ENCODE data around the gene ACTL8.

ACTL8 gene

DNA sequence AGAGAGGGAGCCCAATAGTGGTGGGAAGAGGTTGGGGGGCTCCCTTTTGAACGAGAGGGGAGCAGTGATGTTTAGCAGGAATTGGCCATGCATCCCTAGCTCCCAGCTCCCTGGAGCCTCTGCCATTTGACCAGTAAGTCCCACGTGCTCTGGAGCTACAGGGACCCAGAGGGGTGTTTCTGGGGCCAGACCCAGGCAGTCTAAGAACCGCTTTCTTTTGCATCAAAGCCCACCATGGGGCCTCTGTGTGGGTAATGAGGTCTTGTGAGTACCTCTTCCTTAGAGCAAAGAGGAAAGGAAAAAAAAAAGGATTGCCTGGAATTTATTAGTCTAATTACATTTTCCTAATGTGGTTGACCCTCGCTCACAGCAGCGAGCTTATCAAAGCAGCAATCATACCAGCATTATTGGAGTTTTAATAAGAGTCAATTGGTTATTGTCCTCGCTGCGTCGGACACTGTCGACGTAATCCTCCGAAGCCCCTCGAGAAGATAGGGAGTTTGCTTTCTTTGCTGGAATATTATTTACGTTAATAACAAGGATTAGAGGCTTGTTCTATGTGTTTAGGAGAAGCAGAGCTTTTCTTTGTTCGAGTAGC is 17.6 kb downstream of the ACTL8 start:
- DNase-seq (ENCODE audit: low spot score): no peak

DNA sequence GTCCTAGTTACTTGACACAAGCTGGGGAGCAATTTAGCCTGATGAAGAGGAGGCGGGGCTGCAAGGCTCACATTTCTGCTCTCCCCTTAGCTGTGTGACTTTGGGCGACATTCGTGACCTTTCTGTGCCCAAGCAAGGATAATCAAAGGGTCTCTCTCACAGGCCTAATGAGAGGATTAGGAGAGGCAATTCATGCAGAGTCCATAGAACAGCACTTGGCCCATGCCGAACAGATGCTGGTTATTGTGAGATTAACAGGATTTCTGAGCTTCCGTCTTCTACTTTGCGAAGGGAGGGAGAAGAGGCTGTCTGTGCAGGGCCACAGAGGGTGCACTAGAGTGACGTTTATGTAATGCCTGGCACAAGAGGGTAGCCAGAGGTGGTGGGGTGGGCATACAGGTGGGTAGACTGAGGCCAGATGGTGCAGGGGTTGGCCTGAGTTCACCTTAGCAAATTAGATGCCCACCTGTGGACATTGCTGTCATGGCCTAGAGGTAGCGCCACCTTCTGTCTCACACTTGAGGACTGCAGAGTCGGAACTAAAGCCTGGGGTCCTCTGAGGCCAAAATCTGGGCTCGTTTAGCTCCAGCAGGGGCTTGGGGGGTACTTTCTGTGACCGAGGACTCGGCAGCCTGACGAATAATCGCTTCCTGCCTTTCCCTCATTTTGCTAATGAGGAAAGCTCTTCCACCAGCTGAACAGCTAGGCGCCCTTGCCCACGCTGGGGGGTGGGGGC is 18.6 kb downstream of the ACTL8 start:
- DNase-seq (ENCODE audit: low spot score): no peak

DNA sequence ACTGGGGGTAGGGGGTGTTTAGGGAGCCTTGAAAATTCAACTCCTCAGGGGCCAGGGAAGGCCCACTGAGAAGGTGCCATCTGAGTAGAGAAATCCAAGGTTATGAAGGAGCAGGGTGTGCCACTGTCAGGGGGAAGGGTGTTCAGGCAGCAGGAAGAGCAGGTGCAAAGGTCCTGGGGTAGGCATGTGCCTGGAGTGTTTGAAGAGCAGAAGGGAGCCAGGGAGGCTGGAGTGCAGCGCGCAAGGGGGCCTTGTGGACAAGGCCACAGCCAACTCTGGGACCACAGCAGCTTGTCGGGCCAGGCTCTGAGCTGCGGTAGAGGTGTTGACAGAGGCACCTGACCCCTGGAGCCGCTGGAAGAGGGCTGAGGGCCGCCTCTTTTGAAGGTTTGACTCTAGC is 19.3 kb downstream of the ACTL8 start:
- no peak for DNase-seq (ENCODE audit: low spot score)

DNA sequence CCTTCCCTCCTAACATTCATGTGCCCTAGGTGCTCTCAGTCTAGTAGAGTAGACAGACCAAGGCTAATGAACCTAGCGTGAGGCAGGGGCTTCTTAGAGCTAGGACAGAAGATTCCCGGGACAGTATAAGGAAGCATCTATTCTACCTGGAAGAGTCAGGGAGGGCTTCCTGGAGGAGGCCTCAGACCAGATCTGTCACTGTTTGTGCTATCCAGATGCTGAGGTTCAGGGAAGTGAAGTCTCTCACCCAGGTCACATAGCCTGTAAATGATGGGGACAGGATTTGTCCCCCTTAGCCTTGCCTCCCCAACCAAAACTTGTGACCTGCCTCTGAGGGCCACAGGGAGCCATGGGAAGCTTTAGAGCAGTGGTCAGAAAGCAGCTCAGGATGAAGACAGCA is 20.7 kb downstream of the ACTL8 start:
- DNase-seq (ENCODE audit: low spot score): no peak

DNA sequence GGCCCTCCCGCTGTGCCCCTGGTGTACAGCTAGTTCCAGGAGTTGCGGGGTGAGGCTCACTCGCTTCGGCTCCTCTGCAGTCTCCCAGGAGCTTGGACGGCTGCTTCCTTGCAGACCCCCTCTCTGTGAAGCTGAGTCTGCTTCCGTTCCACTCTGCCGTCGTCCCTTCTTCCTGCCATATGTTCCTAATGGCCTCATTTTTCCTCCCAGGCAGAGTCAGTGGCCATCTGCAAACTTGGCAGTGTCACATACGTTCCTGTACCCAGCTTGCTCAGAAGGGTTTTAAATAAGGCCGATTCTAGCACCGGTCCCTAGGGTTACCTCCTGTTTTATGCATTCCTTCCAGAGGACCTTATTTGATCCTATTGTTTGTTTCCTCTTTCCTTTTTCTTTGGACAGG is 21.3 kb downstream of the ACTL8 start:
- DNase-seq (ENCODE audit: low spot score): no peak

DNA sequence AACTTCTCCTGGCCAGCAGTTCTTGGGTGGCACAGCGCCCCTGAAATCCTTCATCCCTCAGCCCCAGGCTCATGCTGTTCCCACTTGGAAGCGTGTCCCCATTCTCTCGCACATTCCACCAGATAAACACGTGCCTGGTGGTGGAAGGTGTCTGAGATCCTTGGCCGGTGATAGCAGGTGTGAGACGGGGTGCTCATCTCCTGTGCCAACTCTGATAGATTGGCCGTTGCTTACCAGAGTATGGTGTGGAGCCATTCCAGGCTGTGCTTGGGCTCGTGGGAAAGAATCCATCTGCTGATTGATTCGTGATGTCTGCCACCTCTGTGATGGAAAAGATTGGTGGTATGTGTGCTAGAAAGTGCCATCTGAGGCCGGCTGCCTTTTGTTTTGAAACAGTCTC is 22.2 kb downstream of the ACTL8 start:
- no peak for DNase-seq (ENCODE audit: low spot score)

DNA sequence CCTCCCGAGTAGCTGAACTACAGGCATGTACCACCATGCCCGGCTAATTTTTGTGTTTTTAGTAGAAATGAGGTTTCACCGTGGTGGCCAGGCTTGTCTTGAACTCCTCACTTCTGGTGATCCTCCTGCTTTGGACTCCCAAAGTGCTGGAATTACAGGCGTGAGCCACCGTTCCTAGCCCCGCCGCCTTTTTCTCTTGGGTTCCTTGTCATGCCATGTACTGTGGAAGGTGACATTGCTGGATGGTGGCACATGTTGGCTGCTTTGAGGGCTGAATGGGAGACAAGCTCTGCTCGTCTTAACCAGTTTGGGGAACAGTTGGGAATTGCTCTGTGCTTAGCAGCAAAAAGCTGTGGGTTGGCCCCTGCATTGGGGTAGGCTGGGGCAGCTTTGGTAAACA is 22.7 kb downstream of the ACTL8 start:
- DNase-seq (ENCODE audit: low spot score): no peak

DNA sequence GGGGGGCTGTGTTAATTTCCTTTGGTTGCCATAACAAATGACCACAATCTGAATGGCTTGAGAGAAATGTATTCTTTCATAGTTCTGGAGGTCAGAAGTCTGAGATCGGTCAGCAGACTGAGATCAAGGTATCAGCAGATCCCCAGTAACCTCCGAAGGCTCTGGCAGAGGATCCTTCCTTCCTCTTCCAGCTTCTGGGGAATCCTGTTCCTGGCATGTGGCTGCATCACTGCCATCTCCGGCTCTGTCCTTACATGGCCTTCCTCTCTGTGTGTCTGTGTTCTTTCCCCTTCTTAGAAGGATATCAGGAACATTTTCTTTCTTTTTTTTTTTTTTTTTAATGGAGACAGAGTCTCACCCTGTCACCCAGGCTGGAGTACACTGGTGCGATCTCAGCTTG is 25.8 kb downstream of the ACTL8 start:
- DNase-seq (ENCODE audit: low spot score): no peak

DNA sequence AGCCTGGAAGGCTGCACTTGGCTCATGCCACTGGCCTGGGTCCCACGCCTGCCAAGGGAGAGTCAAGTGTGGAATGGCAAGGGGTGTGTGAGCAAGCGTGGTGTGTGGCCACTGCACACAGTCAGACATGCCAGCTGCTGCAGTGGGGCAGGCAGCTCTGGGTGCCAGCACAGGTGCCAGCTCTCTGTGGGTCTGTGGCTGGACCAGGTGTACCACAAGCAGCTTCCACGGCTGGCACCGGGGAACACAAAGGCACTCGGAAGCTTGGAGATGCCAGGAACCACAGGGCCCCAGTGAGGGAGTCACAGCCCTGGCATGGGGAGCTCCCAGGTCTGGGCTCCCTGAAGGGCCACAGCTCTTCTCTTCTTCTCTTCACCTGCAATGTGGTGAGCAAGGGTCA is 34.8 kb downstream of the ACTL8 start:
- no peak for DNase-seq (ENCODE audit: low spot score)

DNA sequence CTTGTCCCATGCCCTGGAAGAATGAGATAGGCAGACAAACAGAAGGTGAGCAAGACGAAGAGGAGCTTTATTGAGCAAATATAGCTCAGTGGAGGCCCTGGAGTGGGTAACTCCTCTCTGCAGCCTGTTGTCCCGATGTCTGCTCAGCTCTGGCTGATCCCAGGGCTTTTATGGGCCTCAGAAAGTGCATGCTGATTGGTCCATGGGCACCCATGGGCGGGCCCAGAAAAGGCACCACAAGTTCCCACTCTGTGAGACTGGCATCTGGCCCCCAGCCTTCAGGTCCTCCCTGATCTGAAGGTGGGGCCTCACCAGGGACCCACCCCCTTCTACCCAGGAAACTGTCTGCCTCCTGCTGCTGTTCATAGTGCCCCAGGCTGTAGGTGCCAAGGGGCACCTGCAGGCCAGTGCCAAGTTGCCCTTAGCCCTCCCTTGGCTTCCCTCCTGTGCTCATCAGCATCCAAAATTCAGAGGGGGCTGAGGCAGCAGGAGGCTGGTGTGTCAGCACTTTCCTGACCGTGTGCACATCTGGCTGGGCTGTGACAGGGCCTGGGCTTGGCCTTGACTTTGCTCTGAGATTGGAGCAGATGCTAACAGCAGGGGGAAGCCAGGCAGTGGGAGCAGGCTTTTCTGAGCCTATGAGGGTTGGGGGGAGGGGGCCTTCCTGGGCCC is 35.4 kb downstream of the ACTL8 start:
- no peak for DNase-seq (ENCODE audit: low spot score)

DNA sequence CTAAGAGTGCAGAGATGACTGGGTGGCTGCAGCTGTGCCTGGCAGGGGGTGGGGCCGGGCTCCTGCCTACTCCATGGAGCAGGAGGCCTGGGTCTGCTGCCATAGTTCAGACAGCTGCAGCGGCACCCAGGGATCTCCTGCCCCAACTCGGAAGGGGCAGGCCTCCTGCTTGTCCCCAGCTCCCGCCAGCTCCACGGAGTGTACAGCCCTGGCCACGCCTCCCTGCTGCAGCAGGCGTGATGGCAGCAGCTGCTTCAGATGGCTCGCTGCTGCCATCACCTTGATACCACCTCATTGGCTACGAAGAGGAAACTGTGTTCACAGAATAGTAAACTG is 35.9 kb downstream of the ACTL8 start:
- DNase-seq (ENCODE audit: low spot score): no peak

DNA sequence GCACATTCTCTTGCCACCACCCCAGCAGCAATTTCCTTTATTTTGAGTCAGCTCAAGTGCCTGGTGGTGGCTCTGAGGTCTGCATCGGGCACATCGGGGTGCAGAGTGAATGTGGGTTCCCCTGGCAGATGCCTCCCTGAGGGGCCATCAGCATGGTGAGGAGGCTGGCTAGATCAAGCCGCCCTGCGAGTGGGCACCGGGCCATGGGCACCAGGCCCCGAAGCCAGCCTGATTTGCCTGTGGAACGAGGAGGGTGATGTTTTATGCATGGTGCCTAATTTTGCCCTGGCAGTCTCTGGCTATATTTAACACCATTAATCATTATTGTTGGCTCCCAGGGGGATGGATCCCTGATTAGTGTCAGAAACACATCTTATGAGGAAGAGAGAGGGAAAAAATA is 36.3 kb downstream of the ACTL8 start:
- no peak for DNase-seq (ENCODE audit: low spot score)

DNA sequence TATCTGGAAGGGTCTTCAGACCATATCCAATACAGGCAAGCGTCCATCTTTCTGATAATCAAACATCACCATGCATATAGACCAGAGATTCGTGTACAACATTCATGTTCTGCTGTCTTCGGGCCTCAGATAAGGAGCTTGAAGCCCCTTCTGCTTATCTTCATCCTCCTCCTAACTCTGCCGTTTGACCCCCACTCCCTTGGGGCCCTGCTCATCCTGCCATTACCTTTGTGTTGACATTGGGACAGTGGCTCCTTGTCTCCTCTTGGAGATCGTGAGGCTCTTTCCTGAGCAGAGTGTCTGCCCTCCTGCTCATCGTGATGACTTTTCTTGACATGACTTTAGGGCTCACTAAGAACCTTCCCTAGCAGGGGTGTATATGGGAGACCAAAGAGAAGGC is 37.3 kb downstream of the ACTL8 start:
- no peak for DNase-seq (ENCODE audit: low spot score)

DNA sequence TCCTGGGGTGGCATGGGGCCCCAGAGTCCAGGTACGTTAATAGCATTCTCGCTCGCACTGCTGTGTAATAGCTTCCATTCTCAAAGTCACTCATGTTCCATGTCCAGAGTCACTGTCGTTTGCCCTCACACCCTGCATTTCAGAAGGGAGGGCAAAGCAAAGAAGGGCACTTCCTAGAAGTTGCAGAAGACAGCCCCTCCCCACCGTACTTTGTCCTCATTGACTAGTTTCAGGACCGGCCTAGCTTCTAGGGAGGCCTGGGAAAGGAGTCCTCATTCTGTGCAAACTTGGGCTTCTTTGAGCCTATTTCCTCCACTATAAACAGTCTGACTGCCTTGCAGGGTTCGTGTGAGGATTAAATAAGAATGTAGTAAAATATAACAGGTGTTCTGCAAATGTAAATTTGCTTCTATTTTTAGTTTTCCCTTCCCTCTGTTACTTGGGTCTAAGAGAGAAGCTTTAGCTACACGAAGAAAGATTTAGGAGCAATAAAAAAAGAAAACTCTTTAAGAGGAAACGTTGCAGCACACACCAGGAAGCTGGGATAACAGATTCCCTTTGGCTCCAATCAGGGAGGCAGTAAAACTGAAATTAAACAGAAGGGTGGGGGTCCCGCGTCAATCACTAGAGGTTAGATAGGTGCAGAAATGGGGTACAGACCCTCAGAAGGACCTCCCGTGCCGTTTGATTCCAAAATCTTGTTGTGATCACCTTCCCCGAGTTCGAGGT is 40.1 kb downstream of the ACTL8 start:
- no peak for DNase-seq (ENCODE audit: low spot score)

DNA sequence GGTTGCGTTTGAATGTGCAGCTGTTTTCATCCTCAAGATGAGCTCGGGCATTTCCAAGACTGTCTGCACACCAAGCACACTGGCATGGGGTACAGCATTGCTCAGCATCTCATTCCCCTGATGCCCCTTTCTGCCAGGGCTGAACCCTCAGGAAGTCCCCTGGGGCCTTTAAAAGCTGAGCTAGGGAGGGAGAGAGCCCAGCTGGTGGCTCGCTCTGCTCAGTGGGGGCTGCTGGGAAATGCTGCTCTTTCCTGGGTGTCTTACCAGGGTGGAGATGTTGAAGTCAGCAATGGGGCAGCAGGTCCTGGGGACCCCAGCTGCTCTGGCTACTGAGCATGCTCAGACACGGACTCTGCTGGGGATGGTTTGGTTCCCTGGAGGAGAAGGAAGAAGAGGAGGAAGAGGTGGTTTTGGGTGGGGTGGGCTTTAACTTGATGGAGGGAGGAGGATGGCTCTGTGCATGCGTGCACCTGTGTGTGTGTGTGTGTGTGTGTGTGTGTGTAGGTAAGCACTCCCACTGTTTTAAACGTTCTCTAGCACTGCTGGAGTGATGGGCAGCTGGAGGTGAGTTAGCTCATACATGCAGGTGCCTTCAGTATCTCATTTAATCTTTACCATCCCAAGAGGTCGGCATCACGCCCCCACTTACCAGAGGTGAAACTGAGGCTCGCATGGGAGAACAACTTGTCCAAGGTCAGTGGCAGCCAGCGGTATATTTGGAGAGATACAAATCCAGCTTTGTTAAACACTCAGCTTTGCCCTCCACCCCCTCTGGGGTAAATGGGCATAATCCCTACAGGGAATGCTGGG is 40.9 kb downstream of the ACTL8 start:
- no peak for DNase-seq (ENCODE audit: low spot score)

DNA sequence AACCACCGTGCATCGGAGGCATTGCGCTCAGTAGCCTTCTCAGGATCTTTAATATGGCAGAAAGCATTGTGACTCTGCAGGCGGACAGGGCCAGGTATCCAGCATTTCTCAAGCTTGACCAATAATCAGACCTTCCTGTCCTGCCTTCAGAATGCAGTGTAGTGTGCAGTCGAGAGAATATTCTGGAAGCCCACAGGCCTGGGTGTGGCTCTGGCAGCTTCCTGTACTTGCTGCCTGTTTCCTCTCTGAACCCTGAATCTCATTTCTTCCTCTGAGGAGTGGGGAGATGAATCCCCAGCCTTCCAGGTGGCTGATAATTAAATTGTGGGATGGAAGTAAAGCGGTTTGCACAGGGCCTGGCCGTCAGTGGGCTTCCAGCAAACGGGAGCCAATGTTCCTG is 42.3 kb downstream of the ACTL8 start:
- no peak for DNase-seq (ENCODE audit: low spot score)

DNA sequence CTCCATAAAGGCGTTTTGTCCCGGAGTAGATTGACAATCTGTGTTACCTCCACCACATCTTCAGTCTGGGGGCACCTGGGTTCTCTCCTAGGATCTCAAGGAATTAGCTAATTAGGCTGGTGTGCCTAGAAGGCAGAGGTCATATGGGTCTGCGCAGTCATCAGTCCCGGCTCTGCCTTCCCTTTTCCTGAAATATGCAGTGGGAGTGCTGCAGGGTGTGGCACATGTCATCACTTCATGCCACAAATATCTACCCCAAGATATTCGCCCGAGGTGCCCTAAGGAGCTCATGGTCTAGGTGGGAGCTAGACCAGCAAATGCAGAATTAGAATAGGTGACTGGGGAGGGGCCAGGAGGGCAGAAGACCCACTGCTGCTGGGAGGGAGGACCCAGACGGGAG is 42.9 kb downstream of the ACTL8 start:
- no peak for DNase-seq (ENCODE audit: low spot score)

DNA sequence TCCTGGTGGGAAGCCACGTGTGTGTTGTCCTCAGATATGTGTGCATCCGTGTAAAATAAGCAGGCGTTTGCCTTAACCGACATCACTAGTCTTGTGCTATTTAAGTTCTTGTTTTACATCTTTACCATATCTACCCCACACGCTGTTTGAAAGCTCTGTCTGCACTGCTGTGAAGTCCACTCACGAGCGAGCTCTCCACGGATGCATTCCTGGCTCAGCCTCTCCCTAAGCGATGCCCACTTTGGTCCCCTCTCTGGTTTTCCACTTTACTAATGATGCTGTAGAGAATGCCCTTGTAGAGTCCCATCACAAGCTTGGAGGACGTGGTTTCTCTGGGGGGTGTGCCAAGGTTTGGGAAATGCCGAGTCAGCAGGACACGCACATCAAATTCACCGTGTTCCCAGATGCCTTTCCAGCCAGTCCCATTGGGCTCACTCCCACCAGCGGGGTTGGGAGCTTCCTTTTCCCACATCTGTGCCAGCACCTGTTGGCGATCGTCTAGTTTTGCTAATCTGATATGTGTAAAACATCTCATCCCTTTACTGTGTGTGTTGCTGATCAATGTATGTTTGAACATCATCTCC is 43.8 kb downstream of the ACTL8 start:
- no peak for DNase-seq (ENCODE audit: low spot score)

DNA sequence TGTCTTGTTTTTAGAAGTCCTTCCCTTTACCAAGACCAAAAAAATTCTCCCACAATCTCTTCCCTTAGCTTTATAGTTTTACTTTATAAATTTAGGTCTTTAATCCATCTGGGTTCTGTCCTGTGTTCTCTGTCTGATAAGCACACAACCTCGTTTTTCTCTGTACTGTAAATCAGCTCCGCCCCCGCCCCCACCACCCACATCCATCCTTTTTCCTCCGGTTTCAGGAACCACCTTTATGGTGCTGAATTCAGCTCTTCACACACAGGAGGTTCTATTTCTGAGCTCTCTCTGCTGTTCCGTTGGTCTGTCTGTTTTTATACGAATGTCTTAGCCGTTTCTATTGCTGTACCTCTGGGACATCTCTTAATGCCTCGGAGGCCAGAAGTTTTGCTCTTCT is 44.5 kb downstream of the ACTL8 start:
- no peak for DNase-seq (ENCODE audit: low spot score)

DNA sequence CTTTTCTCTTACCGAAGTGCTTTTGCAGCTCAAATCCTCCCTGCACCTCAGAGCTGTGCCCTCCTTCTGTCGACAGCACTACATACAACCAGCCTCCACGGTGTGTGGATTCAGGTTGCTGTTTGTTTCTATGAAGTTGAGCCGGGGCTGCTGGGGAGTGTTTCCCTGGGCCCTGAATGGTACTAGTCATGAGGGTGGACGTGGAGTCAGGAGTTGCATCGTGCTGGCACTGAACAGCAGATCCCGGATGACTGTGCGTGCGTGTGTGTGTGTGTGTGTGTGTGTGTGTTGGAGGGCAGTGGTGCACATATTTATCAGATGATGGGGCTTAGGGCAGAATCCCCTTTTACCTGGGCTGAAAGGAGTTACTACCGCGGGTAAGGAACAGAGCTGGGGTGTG is 47.0 kb downstream of the ACTL8 start:
- no peak for DNase-seq (ENCODE audit: low spot score)

DNA sequence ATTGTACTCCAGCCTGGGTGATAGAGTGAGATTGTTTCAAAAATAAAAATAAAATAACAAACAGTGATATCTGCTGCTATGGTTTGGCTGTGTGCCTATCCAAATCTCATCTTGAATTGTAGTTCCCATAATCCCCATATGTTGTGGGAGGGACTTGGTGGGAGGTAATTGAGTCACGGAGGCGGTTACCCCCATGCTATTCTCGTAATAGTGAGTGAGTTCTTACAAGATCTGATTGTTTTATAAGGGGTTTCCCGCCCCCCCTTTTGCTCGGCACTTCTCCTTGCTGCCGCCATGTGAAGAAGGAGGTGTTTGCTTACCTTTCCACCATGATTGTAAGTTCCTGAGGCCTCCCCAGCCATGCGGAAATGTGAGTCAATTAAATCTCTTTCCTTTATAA is 47.8 kb downstream of the ACTL8 start:
- no peak for DNase-seq (ENCODE audit: low spot score)
